H1 (cell line): Measurements from ENCODE around the gene TRIM67. TPM values are rescaled to one million over a fixed set of nuclear protein-coding genes. Genes with fewer than 3 reads are reported as not detected.

Source experiments
- CBX8 ChIP-seq: fragments of 300-800, 300-1000 bp; sonication (generic); IDR thresholded peaks from 2 replicates; pipeline ENCODE4 v1.7.1; 2016; ENCODE audit warnings: low read depth, low read length, borderline replicate concordance
- CTBP2 ChIP-seq: IDR thresholded peaks from 2 replicates; pipeline ENCODE4 v1.7.0; 2011; ENCODE audit warnings: borderline replicate concordance, mild to moderate bottlenecking, moderate library complexity, mixed read lengths, low read length; ENCODE audit not compliant: insufficient read depth, insufficient read length
- SAP30 ChIP-seq: fragments of 300-600 bp; sonication (generic); IDR thresholded peaks from 2 replicates; pipeline ENCODE4 v1.7.1; 2012; ENCODE audit warnings: low read length, moderate library complexity, mild to moderate bottlenecking, inconsistent platforms; ENCODE audit not compliant: insufficient read depth, insufficient replicate concordance
- SUZ12 ChIP-seq: fragments of 200-600 bp; sonication (generic); IDR thresholded peaks from 2 replicates; pipeline ENCODE4 v1.6.1; 2012; ENCODE audit warnings: mild to moderate bottlenecking, inconsistent platforms, low read length, moderate library complexity, mixed read lengths
- polyA plus RNA-seq, 7 experiments: library from polyadenylated mRNA; depleted of rRNA in 3 of 7; stranded (reverse) in 5 of 7; unstranded in 2 of 7; fragments of >200 nt in 5 of 7; fragments of 200-250 nt in 2 of 7; gene quantifications; 1 replicate in 5 of 7; 2 replicates in 1 of 7; 4 replicates in 1 of 7; pipeline versions ENCODE4 v1.2.1 to v1.2.3, GENCODE V29; 2011 to 2013; ENCODE audit warnings: missing spikeins in 2 of 7, mixed read lengths in 2 of 7
- total RNA-seq: library from RNA; stranded (reverse); fragmentation: NEBNext Ultra II Directional; extraction: Animal tissue kit (Norgen Biotek cat#: 25700); gene quantifications from 2 replicates; pipeline ENCODE4 v1.2.1, GENCODE V29; 2021
- TF ChIP-seq, protein P1 (sequence below): fragments of 300-600 bp; sonication (generic); IDR thresholded peaks from 2 replicates; pipeline ENCODE4 v1.7.1; 2012; ENCODE audit warnings: low read length, moderate library complexity, mild to moderate bottlenecking, inconsistent platforms; ENCODE audit not compliant: insufficient replicate concordance
- TF ChIP-seq, protein P2 (sequence below): IDR thresholded peaks from 2 replicates; pipeline ENCODE4 v1.6.1; 2012; ENCODE audit warnings: inconsistent platforms
- TF ChIP-seq, protein P3 (sequence below), 3 experiments: IDR thresholded peaks; 1 replicate in 2 of 3; 2 replicates in 1 of 3; pipeline versions ENCODE4 v1.5.1 to v1.6.1; 2011; ENCODE audit warnings: low read length in 3 of 3, mild to moderate bottlenecking in 3 of 3, inconsistent platforms in 2 of 3, low read depth in 1 of 3, moderate library complexity in 1 of 3; ENCODE audit not compliant: insufficient read depth in 1 of 3; ENCODE audit errors: control extremely low read depth in 1 of 3

Gene TRIM67
- total and polyA plus RNA-seq, 2 of the 8 experiments (the other 6 are each of a cell fraction or from before 2014, with no cell fraction given) = under 0.01 TPM; not detected in 1

DNA sequence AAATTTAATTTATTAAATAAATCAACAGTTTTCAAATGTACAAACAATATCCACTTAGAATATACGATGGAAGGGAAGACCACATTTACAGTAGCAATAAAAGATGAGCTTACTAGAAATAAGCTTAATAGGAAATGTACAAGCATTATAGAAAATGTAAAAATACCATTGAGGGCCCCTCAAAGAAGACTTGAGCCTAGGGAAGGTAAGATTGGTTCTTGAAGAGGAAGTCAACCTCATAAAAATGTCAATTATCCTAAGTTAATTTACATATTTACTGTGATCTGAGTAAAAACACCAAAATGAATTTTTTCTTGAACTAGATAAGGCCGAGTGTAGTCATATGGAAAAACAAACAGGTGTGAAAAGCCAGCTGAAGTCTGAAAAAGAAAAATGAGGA, 39.7 kb upstream of the TRIM67 start (continued):
- TF ChIP-seq, protein P1, sequence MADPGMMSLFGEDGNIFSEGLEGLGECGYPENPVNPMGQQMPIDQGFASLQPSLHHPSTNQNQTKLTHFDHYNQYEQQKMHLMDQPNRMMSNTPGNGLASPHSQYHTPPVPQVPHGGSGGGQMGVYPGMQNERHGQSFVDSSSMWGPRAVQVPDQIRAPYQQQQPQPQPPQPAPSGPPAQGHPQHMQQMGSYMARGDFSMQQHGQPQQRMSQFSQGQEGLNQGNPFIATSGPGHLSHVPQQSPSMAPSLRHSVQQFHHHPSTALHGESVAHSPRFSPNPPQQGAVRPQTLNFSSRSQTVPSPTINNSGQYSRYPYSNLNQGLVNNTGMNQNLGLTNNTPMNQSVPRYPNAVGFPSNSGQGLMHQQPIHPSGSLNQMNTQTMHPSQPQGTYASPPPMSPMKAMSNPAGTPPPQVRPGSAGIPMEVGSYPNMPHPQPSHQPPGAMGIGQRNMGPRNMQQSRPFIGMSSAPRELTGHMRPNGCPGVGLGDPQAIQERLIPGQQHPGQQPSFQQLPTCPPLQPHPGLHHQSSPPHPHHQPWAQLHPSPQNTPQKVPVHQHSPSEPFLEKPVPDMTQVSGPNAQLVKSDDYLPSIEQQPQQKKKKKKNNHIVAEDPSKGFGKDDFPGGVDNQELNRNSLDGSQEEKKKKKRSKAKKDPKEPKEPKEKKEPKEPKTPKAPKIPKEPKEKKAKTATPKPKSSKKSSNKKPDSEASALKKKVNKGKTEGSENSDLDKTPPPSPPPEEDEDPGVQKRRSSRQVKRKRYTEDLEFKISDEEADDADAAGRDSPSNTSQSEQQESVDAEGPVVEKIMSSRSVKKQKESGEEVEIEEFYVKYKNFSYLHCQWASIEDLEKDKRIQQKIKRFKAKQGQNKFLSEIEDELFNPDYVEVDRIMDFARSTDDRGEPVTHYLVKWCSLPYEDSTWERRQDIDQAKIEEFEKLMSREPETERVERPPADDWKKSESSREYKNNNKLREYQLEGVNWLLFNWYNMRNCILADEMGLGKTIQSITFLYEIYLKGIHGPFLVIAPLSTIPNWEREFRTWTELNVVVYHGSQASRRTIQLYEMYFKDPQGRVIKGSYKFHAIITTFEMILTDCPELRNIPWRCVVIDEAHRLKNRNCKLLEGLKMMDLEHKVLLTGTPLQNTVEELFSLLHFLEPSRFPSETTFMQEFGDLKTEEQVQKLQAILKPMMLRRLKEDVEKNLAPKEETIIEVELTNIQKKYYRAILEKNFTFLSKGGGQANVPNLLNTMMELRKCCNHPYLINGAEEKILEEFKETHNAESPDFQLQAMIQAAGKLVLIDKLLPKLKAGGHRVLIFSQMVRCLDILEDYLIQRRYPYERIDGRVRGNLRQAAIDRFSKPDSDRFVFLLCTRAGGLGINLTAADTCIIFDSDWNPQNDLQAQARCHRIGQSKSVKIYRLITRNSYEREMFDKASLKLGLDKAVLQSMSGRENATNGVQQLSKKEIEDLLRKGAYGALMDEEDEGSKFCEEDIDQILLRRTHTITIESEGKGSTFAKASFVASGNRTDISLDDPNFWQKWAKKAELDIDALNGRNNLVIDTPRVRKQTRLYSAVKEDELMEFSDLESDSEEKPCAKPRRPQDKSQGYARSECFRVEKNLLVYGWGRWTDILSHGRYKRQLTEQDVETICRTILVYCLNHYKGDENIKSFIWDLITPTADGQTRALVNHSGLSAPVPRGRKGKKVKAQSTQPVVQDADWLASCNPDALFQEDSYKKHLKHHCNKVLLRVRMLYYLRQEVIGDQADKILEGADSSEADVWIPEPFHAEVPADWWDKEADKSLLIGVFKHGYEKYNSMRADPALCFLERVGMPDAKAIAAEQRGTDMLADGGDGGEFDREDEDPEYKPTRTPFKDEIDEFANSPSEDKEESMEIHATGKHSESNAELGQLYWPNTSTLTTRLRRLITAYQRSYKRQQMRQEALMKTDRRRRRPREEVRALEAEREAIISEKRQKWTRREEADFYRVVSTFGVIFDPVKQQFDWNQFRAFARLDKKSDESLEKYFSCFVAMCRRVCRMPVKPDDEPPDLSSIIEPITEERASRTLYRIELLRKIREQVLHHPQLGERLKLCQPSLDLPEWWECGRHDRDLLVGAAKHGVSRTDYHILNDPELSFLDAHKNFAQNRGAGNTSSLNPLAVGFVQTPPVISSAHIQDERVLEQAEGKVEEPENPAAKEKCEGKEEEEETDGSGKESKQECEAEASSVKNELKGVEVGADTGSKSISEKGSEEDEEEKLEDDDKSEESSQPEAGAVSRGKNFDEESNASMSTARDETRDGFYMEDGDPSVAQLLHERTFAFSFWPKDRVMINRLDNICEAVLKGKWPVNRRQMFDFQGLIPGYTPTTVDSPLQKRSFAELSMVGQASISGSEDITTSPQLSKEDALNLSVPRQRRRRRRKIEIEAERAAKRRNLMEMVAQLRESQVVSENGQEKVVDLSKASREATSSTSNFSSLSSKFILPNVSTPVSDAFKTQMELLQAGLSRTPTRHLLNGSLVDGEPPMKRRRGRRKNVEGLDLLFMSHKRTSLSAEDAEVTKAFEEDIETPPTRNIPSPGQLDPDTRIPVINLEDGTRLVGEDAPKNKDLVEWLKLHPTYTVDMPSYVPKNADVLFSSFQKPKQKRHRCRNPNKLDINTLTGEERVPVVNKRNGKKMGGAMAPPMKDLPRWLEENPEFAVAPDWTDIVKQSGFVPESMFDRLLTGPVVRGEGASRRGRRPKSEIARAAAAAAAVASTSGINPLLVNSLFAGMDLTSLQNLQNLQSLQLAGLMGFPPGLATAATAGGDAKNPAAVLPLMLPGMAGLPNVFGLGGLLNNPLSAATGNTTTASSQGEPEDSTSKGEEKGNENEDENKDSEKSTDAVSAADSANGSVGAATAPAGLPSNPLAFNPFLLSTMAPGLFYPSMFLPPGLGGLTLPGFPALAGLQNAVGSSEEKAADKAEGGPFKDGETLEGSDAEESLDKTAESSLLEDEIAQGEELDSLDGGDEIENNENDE = no peak
- TF ChIP-seq SUZ12 (no peak), CBX8 (no peak), SAP30 (no peak), CTBP2 (no peak)
- TF ChIP-seq, protein P2, sequence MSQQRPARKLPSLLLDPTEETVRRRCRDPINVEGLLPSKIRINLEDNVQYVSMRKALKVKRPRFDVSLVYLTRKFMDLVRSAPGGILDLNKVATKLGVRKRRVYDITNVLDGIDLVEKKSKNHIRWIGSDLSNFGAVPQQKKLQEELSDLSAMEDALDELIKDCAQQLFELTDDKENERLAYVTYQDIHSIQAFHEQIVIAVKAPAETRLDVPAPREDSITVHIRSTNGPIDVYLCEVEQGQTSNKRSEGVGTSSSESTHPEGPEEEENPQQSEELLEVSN = no peak
- TF ChIP-seq, protein P3, sequence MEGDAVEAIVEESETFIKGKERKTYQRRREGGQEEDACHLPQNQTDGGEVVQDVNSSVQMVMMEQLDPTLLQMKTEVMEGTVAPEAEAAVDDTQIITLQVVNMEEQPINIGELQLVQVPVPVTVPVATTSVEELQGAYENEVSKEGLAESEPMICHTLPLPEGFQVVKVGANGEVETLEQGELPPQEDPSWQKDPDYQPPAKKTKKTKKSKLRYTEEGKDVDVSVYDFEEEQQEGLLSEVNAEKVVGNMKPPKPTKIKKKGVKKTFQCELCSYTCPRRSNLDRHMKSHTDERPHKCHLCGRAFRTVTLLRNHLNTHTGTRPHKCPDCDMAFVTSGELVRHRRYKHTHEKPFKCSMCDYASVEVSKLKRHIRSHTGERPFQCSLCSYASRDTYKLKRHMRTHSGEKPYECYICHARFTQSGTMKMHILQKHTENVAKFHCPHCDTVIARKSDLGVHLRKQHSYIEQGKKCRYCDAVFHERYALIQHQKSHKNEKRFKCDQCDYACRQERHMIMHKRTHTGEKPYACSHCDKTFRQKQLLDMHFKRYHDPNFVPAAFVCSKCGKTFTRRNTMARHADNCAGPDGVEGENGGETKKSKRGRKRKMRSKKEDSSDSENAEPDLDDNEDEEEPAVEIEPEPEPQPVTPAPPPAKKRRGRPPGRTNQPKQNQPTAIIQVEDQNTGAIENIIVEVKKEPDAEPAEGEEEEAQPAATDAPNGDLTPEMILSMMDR (IDR thresholded peaks at IDR 0.05; ENCODE audit: control extremely low read depth in 1 of 3, insufficient read depth in 1 of 3, low read depth in 1 of 3, low read length in 3 of 3) = no peak
